ENCODE data around the gene EFHC2.

- TF ChIP-seq CTCF (IDR thresholded peaks at IDR 0.05) = no peak
- TF ChIP-seq ZFX (IDR thresholded peaks at IDR 0.05; ENCODE audit: borderline replicate concordance) = no peak
Measured at GRCh38 chrX:44173219-44173618, 170.3 kb downstream of the EFHC2 start.
